GM18505 (cell line): ENCODE data around the gene PCSK2.

Source experiments
- ATAC-seq: cut with Tn5 transposase; IDR thresholded peaks from one replicate; pipeline ENCODE4 v1.9.1; 2021; ENCODE audit not compliant: unreplicated experiment
- POLR2A ChIP-seq: IDR thresholded peaks from 4 replicates; pipeline ENCODE4 v1.6.1; 2011; ENCODE audit warnings: borderline replicate concordance; ENCODE audit not compliant: insufficient read depth, insufficient read length; ENCODE audit errors: extremely low read depth

The PCSK2 gene

GRCh38 chr20:17334932-17335331, 108.1 kb downstream of the PCSK2 start:
- no peak for TF ChIP-seq POLR2A

GRCh38 chr20:17339000-17339399, 112.2 kb downstream of the PCSK2 start:
- no peak for TF ChIP-seq POLR2A
- no peak for ATAC-seq

More at GRCh38 chr20:17334932-17335331, 108.1 kb downstream of the PCSK2 start:
- ATAC-seq, result no peak

- no peak for ATAC-seq
- no peak for TF ChIP-seq POLR2A
Measured at GRCh38 chr20:17343091-17343490, 116.3 kb downstream of the PCSK2 start.

GRCh38 chr20:17343656-17344452, 117.0 kb downstream of the PCSK2 start:
- no peak for ATAC-seq
- no peak for TF ChIP-seq POLR2A

GRCh38 chr20:17344790-17345189, 118.0 kb downstream of the PCSK2 start:
- TF ChIP-seq POLR2A, result no peak
- no peak for ATAC-seq

- no peak for TF ChIP-seq POLR2A
- no peak for ATAC-seq
Measured at GRCh38 chr20:17345321-17345720, 118.5 kb downstream of the PCSK2 start.

- ATAC-seq, result no peak
- TF ChIP-seq POLR2A, result no peak
Measured at GRCh38 chr20:17350321-17350720, 123.5 kb downstream of the PCSK2 start.

GRCh38 chr20:17357238-17357637, 130.4 kb downstream of the PCSK2 start:
- ATAC-seq, result no peak
- no peak for TF ChIP-seq POLR2A

GRCh38 chr20:17358854-17359253, 132.0 kb downstream of the PCSK2 start:
- no peak for ATAC-seq
- no peak for TF ChIP-seq POLR2A

GRCh38 chr20:17364681-17365080, 137.8 kb downstream of the PCSK2 start:
- ATAC-seq, result no peak
- no peak for TF ChIP-seq POLR2A

GRCh38 chr20:17365831-17366230, 139.0 kb downstream of the PCSK2 start:
- no peak for ATAC-seq

GRCh38 chr20:17369506-17369905, 142.7 kb downstream of the PCSK2 start:
- ATAC-seq, result no peak
- no peak for TF ChIP-seq POLR2A

More at GRCh38 chr20:17365831-17366230, 139.0 kb downstream of the PCSK2 start:
- TF ChIP-seq POLR2A, result no peak

GRCh38 chr20:17372806-17373440, 146.1 kb downstream of the PCSK2 start:
- no peak for TF ChIP-seq POLR2A
- ATAC-seq, result no peak

- ATAC-seq, result no peak
- no peak for TF ChIP-seq POLR2A
Measured at GRCh38 chr20:17374086-17374485, 147.2 kb downstream of the PCSK2 start.

GRCh38 chr20:17376031-17376430, 149.2 kb downstream of the PCSK2 start:
- no peak for ATAC-seq

GRCh38 chr20:17377231-17377630, 150.4 kb downstream of the PCSK2 start:
- TF ChIP-seq POLR2A, result no peak
- ATAC-seq, result no peak

More at GRCh38 chr20:17376031-17376430, 149.2 kb downstream of the PCSK2 start:
- TF ChIP-seq POLR2A, result no peak
